ENCODE results near the gene SYNE2.

DNA sequence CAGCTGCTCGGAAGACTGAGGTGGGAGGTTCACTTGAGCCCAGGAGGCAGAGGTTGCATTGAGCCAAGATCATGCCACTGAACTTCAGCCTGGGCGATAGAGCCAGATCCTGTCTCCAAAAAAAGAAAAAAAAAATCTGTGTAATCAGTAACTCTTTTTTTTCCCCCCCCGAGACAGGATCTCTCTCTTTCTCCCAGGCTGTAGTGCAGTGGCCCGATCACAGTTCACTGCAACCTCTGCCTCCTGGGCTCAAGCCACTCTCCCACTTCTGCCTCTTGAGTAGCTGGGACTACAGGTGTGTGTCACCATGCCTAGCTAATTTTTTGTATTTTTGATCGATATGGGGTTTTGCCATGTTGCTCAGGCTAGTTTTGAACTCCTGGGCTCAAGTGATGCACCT is 113.6 kb downstream of the SYNE2 start:
- TF ChIP-seq, protein P1, sequence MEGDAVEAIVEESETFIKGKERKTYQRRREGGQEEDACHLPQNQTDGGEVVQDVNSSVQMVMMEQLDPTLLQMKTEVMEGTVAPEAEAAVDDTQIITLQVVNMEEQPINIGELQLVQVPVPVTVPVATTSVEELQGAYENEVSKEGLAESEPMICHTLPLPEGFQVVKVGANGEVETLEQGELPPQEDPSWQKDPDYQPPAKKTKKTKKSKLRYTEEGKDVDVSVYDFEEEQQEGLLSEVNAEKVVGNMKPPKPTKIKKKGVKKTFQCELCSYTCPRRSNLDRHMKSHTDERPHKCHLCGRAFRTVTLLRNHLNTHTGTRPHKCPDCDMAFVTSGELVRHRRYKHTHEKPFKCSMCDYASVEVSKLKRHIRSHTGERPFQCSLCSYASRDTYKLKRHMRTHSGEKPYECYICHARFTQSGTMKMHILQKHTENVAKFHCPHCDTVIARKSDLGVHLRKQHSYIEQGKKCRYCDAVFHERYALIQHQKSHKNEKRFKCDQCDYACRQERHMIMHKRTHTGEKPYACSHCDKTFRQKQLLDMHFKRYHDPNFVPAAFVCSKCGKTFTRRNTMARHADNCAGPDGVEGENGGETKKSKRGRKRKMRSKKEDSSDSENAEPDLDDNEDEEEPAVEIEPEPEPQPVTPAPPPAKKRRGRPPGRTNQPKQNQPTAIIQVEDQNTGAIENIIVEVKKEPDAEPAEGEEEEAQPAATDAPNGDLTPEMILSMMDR (IDR thresholded peaks at IDR 0.05; ENCODE audit: insufficient read depth, low read length): no peak
- no peak for TF ChIP-seq POLR2AphosphoS5 (IDR thresholded peaks at IDR 0.05; ENCODE audit: low read depth)
- TF ChIP-seq, protein P2, sequence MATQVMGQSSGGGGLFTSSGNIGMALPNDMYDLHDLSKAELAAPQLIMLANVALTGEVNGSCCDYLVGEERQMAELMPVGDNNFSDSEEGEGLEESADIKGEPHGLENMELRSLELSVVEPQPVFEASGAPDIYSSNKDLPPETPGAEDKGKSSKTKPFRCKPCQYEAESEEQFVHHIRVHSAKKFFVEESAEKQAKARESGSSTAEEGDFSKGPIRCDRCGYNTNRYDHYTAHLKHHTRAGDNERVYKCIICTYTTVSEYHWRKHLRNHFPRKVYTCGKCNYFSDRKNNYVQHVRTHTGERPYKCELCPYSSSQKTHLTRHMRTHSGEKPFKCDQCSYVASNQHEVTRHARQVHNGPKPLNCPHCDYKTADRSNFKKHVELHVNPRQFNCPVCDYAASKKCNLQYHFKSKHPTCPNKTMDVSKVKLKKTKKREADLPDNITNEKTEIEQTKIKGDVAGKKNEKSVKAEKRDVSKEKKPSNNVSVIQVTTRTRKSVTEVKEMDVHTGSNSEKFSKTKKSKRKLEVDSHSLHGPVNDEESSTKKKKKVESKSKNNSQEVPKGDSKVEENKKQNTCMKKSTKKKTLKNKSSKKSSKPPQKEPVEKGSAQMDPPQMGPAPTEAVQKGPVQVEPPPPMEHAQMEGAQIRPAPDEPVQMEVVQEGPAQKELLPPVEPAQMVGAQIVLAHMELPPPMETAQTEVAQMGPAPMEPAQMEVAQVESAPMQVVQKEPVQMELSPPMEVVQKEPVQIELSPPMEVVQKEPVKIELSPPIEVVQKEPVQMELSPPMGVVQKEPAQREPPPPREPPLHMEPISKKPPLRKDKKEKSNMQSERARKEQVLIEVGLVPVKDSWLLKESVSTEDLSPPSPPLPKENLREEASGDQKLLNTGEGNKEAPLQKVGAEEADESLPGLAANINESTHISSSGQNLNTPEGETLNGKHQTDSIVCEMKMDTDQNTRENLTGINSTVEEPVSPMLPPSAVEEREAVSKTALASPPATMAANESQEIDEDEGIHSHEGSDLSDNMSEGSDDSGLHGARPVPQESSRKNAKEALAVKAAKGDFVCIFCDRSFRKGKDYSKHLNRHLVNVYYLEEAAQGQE (IDR thresholded peaks at IDR 0.05; ENCODE audit: insufficient replicate concordance, low read depth): no peak
- no peak for TF ChIP-seq GABPA (IDR thresholded peaks at IDR 0.05; ENCODE audit: low read depth)
- TF ChIP-seq SPI1 (IDR thresholded peaks at IDR 0.05; ENCODE audit: borderline replicate concordance, low read depth): no peak

All from HL-60 (cell line).